Endothelial cell of umbilical vein (primary cell): ENCODE data around the gene DMBX1. TPM values are rescaled to one million over a fixed set of nuclear protein-coding genes. Genes with fewer than 3 reads are reported as not detected.

ENCODE experiments used
- BruUV-seq: library from RNA; stranded (reverse); fragments of 400-500 nt; replicated peaks from 2 replicates; lab custom pipeline; 2021; lab: Mats Ljungman, UMichigan
- CTCF ChIA-PET: fragments of 300-600, 350-600 bp; sonication (Branson Sonifier 250); formaldehyde crosslinking; loops from one replicate; lab custom pipeline; 2021; ENCODE audit warnings: antibody characterized with exemption, inconsistent platforms; lab: Charles Lee
- POLR2A ChIA-PET: fragments of 300-600, 350-600 bp; sonication (Branson Sonifier 250); formaldehyde crosslinking; loops from one replicate; lab custom pipeline; 2021; ENCODE audit warnings: antibody characterized with exemption, inconsistent platforms; lab: Charles Lee
- DNase-seq: peaks from one replicate; pipeline ENCODE4 v3.0.0-alpha.2; 2011; ENCODE audit warnings: low read depth, low spot score
- FAIRE-seq: peaks from 2 replicates; lab custom pipeline; 2011; peaks lifted over from hg19 to GRCh38; lab: Jason Lieb, UNC
- H2AFZ ChIP-seq: 2 replicates; pipeline ENCODE4 v1.6.0; 2012; ENCODE audit warnings: low read depth, low read length, control low read depth, inconsistent platforms
- H3K27ac ChIP-seq: 2 replicates; pipeline ENCODE4 v1.5.1; 2011; ENCODE audit warnings: low read depth, mild to moderate bottlenecking, control low read depth, low read length, moderate library complexity; ENCODE audit not compliant: insufficient read depth
- H3K27me3 ChIP-seq, 2 experiments: 2 replicates each; pipeline versions ENCODE4 v1.6.0 to v1.6.1; 2011; ENCODE audit warnings: low read length in 2 of 2, mixed read lengths in 1 of 2; ENCODE audit not compliant: control insufficient read depth in 2 of 2, insufficient read depth in 2 of 2
- H3K36me3 ChIP-seq, 2 experiments: 2 replicates in 1 of 2; 3 replicates in 1 of 2; pipeline ENCODE4 v1.5.1; 2011; ENCODE audit warnings: low read length in 2 of 2, mild to moderate bottlenecking in 1 of 2, moderate library complexity in 1 of 2; ENCODE audit not compliant: control insufficient read depth in 2 of 2, insufficient read depth in 2 of 2; ENCODE audit errors: extremely low read depth in 1 of 2
- H3K4me1 ChIP-seq: 3 replicates; pipeline ENCODE4 v1.5.1; 2011; ENCODE audit warnings: mild to moderate bottlenecking, low read length; ENCODE audit not compliant: control insufficient read depth, insufficient read depth; ENCODE audit errors: extremely low read depth
- H3K4me2 ChIP-seq: 2 replicates; pipeline ENCODE4 v1.6.1; 2011; ENCODE audit warnings: low read length, control low read depth, mixed read lengths; ENCODE audit not compliant: insufficient read depth
- H3K4me3 ChIP-seq, 3 experiments: fragments of 200-600 bp in 1 of 3; sonication (generic), shearing (Covaris generic) in 1 of 3; replicated peaks in 1 of 3; 2 replicates each; pipeline ENCODE4 v1.5.1; 2011 to 2016; ENCODE audit warnings: control low read depth in 3 of 3, low read length in 3 of 3, mild to moderate bottlenecking in 2 of 3, inconsistent platforms in 1 of 3, low read depth in 1 of 3, moderate library complexity in 1 of 3; ENCODE audit not compliant: insufficient read depth in 1 of 3
- H3K79me2 ChIP-seq: 2 replicates; pipeline ENCODE4 v1.6.0; 2012; ENCODE audit warnings: low read length, inconsistent platforms; ENCODE audit not compliant: control insufficient read depth, insufficient read depth
- H3K9ac ChIP-seq: replicated peaks from 2 replicates; pipeline ENCODE3; 2011; ENCODE audit warnings: low read length, control low read depth; ENCODE audit not compliant: insufficient read depth; ENCODE audit errors: extremely low read depth
- H3K9me1 ChIP-seq: replicated peaks from 3 replicates; pipeline ENCODE4 v1.6.0; 2011; ENCODE audit warnings: mild to moderate bottlenecking, low read length; ENCODE audit not compliant: control insufficient read depth, insufficient read depth; ENCODE audit errors: extremely low read depth
- H3K9me3 ChIP-seq: replicated peaks from 2 replicates; pipeline ENCODE4 v1.5.1; 2012; ENCODE audit warnings: low read length, inconsistent platforms; ENCODE audit not compliant: control insufficient read depth, insufficient read depth
- H4K20me1 ChIP-seq: replicated peaks from 2 replicates; pipeline ENCODE3; 2011; ENCODE audit warnings: mild to moderate bottlenecking, low read length; ENCODE audit not compliant: control insufficient read depth, insufficient read depth; ENCODE audit errors: extremely low read depth
- EZH2 ChIP-seq: IDR thresholded peaks from 2 replicates; pipeline ENCODE4 v1.6.1; 2012; ENCODE audit warnings: borderline replicate concordance, low read depth, mild to moderate bottlenecking, moderate library complexity, low read length, inconsistent platforms; ENCODE audit not compliant: severe bottlenecking
- FOS ChIP-seq: IDR thresholded peaks from 2 replicates; pipeline ENCODE4 v1.6.1; 2011; ENCODE audit warnings: mild to moderate bottlenecking, low read length, moderate library complexity, borderline replicate concordance; ENCODE audit not compliant: insufficient read depth
- POLR2A ChIP-seq: IDR thresholded peaks from 2 replicates; pipeline ENCODE4 v1.6.1; 2012; ENCODE audit warnings: low read depth, mild to moderate bottlenecking, control low read depth, low read length
- POLR2AphosphoS5 ChIP-seq: IDR thresholded peaks from 2 replicates; pipeline ENCODE4 v1.6.1; 2012; ENCODE audit warnings: low read depth, mild to moderate bottlenecking, control low read depth, low read length, moderate library complexity; ENCODE audit not compliant: insufficient read depth
- dilution Hi-C: fragments of 300-500 bp; cut with MboI; formaldehyde crosslinking; loops from one replicate; pipeline ENCODE4 v1.15.0; 2019; ENCODE audit warnings: low sequenced_read_pairs; ENCODE audit not compliant: extremely low pct_ligation_motif_present
- intact Hi-C: fragments of 100-400 bp; cut with micrococcal nuclease; formaldehyde crosslinking; loops from one replicate; pipeline ENCODE4 v1.10.0; 2022
- polyA plus RNA-seq, 4 experiments: library from polyadenylated mRNA; depleted of rRNA in 3 of 4; stranded (reverse) in 3 of 4; unstranded in 1 of 4; fragments of >200 nt; gene quantifications; 2 replicates each; pipeline versions ENCODE4 v1.2.1 to v1.2.3, GENCODE V29; 2011 to 2012; ENCODE audit warnings: missing spikeins in 1 of 4
- total RNA-seq: library from RNA; stranded (reverse); gene quantifications from 2 replicates; pipeline ENCODE4 v1.2.3, GENCODE V29; 2021
- TF ChIP-seq, protein P1 (sequence below), 2 donors: IDR thresholded peaks; 1 replicate in 1 of 2; 2 replicates in 1 of 2; pipeline ENCODE4 v1.5.1; 2011; ENCODE audit warnings: low read length in 2 of 2, mild to moderate bottlenecking in 2 of 2, moderate library complexity in 2 of 2, control low read depth in 1 of 2, inconsistent platforms in 1 of 2, low read depth in 1 of 2; ENCODE audit not compliant: insufficient read depth in 1 of 2; ENCODE audit errors: extremely low read depth in 1 of 2

DMBX1 gene
- total and polyA plus RNA-seq, 2 donors (not counting 3 experiments of a cell fraction or from before 2014, with no cell fraction given), result not detected

- Histone ChIP-seq H2AFZ (no peak overlapping the region), H4K20me1 (no peaks in the 10 kb centered on the region), H3K36me3 (no peaks in the 10 kb centered on the region), H3K27me3 (peaks cover 38 to 39% of the 10 kb centered on the region in 2 experiments), H3K9me1 (no peaks in the 10 kb centered on the region), H3K4me1 (no peaks in the 10 kb centered on the region), H3K4me2 (no peak overlapping the region), H3K9me3 (no peaks in the 10 kb centered on the region), H3K79me2 (no peaks in the 10 kb centered on the region), H3K9ac (no peak overlapping the region), H3K27ac (no peak overlapping the region), H3K4me3 (no peak overlapping the region)
- dilution Hi-C loops (no loop called here), intact Hi-C loops (loop anchor here (1.0 to 10.0 kb wide), 3 partner anchors 52 to 248 kb away; no protein-coding TSS in a partner anchor)
- ChIA-PET POLR2A (no interaction called here), CTCF (interaction anchor here (1.6 to 3.7 kb wide), 5 partner anchors 12 to 53 kb away, joined by 4 to 26 read pairs (median 9); no protein-coding TSS in a partner anchor)
- FAIRE-seq, result no peak
- no TSS peak for BruUV-seq
- TF ChIP-seq EZH2 (no peak), FOS (no peak), POLR2A (no peak)
- DNase-seq, result no peak
These were observed 13.0 kb upstream of the DMBX1 start for GRCh38 chr1:46476673-46477072.

DNA sequence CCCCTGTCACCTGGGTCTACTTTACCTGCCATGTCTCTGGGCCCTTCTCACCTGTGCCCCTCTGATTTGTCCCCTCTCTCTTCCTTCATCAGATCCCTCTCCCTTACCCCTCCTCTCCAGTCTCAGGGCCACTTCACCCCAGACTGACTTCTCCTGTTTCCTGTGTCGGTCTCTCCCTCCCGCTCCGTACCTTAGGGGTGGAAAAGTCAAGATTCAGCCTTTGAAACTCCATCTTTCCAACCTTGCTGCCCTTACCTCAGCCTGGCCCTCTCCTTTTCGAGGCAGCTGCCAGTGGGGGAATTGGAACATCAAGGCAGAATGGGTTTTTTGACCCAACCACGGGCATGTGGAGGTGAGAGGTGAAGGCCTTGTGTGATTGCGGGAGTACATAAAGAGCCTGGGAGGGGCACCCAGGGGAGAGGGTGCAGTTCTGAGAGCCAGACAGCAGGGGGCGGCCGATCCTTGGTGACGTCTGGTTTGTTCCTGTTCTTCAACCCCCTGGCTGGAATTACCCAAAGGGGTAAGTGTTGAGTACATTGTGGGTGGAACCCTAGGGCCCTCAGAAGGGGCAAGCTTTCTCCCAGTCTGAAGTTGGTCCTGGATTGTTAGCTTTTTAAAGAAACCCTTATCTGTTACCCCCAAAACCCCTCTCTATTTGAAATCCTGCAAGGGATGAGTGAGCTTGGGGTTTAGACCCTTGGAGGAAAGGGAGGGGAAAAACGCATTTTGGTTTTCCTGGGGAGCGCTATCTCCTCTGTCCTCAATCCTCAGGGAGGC, 12.3 kb upstream of the DMBX1 start:
- Histone ChIP-seq H3K79me2 (no peaks in the 10 kb centered on the region), H2AFZ (no peak overlapping the region), H3K9me1 (no peaks in the 10 kb centered on the region), H3K36me3 (no peaks in the 10 kb centered on the region), H3K4me3 (no peak overlapping the region), H3K27ac (no peak overlapping the region), H4K20me1 (no peaks in the 10 kb centered on the region), H3K27me3 (peaks cover 36 to 39% of the 10 kb centered on the region in 2 experiments), H3K4me2 (no peak overlapping the region), H3K4me1 (no peaks in the 10 kb centered on the region), H3K9ac (no peak overlapping the region), H3K9me3 (no peaks in the 10 kb centered on the region)
- no TSS peak for BruUV-seq
- intact Hi-C loops (loop anchor here (1.0 to 10.0 kb wide), 3 partner anchors 51 to 247 kb away; no protein-coding TSS in a partner anchor), dilution Hi-C loops (no loop called here)
- peak; percentile 63 for DNase-seq
- POLR2A ChIA-PET, result no interaction called here
- CTCF ChIA-PET, result interaction anchor here (0.7 to 3.7 kb wide), 17 partner anchors 8 to 248 kb away, joined by 3 to 26 read pairs (median 5); no protein-coding TSS in a partner anchor
- peak; percentile 70 for FAIRE-seq
- TF ChIP-seq EZH2 (no peak), POLR2AphosphoS5 (no peak), POLR2A (no peak)
- TF ChIP-seq, protein P1, sequence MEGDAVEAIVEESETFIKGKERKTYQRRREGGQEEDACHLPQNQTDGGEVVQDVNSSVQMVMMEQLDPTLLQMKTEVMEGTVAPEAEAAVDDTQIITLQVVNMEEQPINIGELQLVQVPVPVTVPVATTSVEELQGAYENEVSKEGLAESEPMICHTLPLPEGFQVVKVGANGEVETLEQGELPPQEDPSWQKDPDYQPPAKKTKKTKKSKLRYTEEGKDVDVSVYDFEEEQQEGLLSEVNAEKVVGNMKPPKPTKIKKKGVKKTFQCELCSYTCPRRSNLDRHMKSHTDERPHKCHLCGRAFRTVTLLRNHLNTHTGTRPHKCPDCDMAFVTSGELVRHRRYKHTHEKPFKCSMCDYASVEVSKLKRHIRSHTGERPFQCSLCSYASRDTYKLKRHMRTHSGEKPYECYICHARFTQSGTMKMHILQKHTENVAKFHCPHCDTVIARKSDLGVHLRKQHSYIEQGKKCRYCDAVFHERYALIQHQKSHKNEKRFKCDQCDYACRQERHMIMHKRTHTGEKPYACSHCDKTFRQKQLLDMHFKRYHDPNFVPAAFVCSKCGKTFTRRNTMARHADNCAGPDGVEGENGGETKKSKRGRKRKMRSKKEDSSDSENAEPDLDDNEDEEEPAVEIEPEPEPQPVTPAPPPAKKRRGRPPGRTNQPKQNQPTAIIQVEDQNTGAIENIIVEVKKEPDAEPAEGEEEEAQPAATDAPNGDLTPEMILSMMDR (IDR thresholded peaks at IDR 0.05; ENCODE audit: extremely low read depth in 1 of 2, insufficient read depth in 1 of 2, low read depth in 1 of 2, low read length in 2 of 2), result peak; percentile 81 to 90
